GM23338 (cell line): ENCODE measurements around the gene DELE1. TPM values are rescaled to one million over a fixed set of nuclear protein-coding genes. Genes with fewer than 3 reads are reported as not detected.

Experiments
- ATAC-seq: fragments of 200-7000 bp; cut with Tn5 transposase; 3 replicates; pipeline ENCODE4 v1.9.1; 2020
- DNase-seq: peaks from one replicate; pipeline ENCODE4 v3.0.0-alpha.2; 2015; ENCODE audit warnings: low spot score
- H2AFZ ChIP-seq: fragments of 200-600 bp; sonication (generic); 2 replicates; pipeline ENCODE4 v1.8.0; 2016; ENCODE audit warnings: antibody characterized with exemption, mild to moderate bottlenecking, moderate library complexity
- H3F3A ChIP-seq: fragments of 200-600 bp; sonication (generic); replicated peaks from 2 replicates; pipeline ENCODE4 v1.8.0; 2017; ENCODE audit warnings: antibody characterized with exemption, mixed run types, low read depth
- H3K27ac ChIP-seq: fragments of 200-600 bp; sonication (generic); 2 replicates; pipeline ENCODE4 v1.6.1; 2016; ENCODE audit warnings: low read depth
- H3K27me3 ChIP-seq: fragments of 200-600 bp; sonication (generic); 2 replicates; pipeline ENCODE4 v1.8.0; 2016; ENCODE audit warnings: mild to moderate bottlenecking, mixed run types, moderate library complexity; ENCODE audit not compliant: insufficient read depth
- H3K36me3 ChIP-seq: fragments of 200-600 bp; sonication (generic); 2 replicates; pipeline ENCODE4 v1.8.0; 2016; ENCODE audit warnings: mild to moderate bottlenecking; ENCODE audit not compliant: insufficient read depth
- H3K4me1 ChIP-seq: fragments of 200-600 bp; sonication (generic); 2 replicates; pipeline ENCODE4 v1.8.0; 2016; ENCODE audit warnings: mild to moderate bottlenecking, moderate library complexity; ENCODE audit not compliant: insufficient read depth
- H3K4me2 ChIP-seq: fragments of 200-600 bp; sonication (generic); 2 replicates; pipeline ENCODE4 v1.7.1; 2017; ENCODE audit warnings: mixed run types
- H3K4me3 ChIP-seq: fragments of 200-600 bp; sonication (generic); 2 replicates; pipeline ENCODE4 v1.6.1; 2016; ENCODE audit warnings: mixed run types
- H3K79me2 ChIP-seq: fragments of 200-600 bp; sonication (generic); replicated peaks from 2 replicates; pipeline ENCODE4 v1.8.0; 2017; ENCODE audit warnings: mild to moderate bottlenecking; ENCODE audit not compliant: insufficient read depth
- H3K9me2 ChIP-seq: fragments of 200-600 bp; sonication (generic); 2 replicates; pipeline ENCODE4 v1.8.0; 2017; ENCODE audit not compliant: insufficient read depth
- H4K20me1 ChIP-seq: fragments of 200-600 bp; sonication (generic); replicated peaks from 2 replicates; pipeline ENCODE4 v1.8.0; 2017; ENCODE audit warnings: mild to moderate bottlenecking; ENCODE audit not compliant: insufficient read depth
- H3K27ac Mint-ChIP-seq: 2 replicates; pipeline ENCODE4 v1.8.0; 2020; ENCODE audit warnings: inconsistent platforms, mild to moderate bottlenecking, moderate library complexity, mixed read lengths
- H3K27me3 Mint-ChIP-seq: 3 replicates; pipeline ENCODE4 v1.8.0; 2022; ENCODE audit warnings: low read depth, mild to moderate bottlenecking, moderate library complexity, mixed read lengths, inconsistent platforms; ENCODE audit not compliant: insufficient read depth, poor library complexity
- H3K36me3 Mint-ChIP-seq: 3 replicates; pipeline ENCODE4 v1.8.0; 2021; ENCODE audit warnings: low read depth, mild to moderate bottlenecking, inconsistent platforms, moderate library complexity, mixed read lengths
- H3K4me1 Mint-ChIP-seq: 3 replicates; pipeline ENCODE4 v1.8.0; 2020; ENCODE audit warnings: mild to moderate bottlenecking, inconsistent platforms, mixed read lengths
- H3K4me3 Mint-ChIP-seq: 3 replicates; pipeline ENCODE4 v1.8.0; 2021; ENCODE audit warnings: moderate library complexity, mild to moderate bottlenecking, inconsistent platforms, mixed read lengths
- H3K9me3 Mint-ChIP-seq: 3 replicates; pipeline ENCODE4 v1.8.0; 2020; ENCODE audit warnings: moderate library complexity, mild to moderate bottlenecking, inconsistent platforms, mixed read lengths
- EZH2phosphoT487 ChIP-seq: fragments of 200-600 bp; sonication (generic); IDR thresholded peaks from one replicate; pipeline ENCODE4 v1.8.1; 2018; ENCODE audit warnings: antibody characterized with exemption; ENCODE audit not compliant: unreplicated experiment
- POLR2AphosphoS5 ChIP-seq: IDR thresholded peaks from 2 replicates; pipeline ENCODE4 v1.6.1; 2016; ENCODE audit warnings: antibody characterized with exemption, low read depth
- STAT1 ChIP-seq: IDR thresholded peaks from one replicate; pipeline ENCODE4 v1.6.1; 2016; ENCODE audit warnings: antibody characterized with exemption; ENCODE audit not compliant: unreplicated experiment
- ZNF331 ChIP-seq: fragments of 250-450 bp; sonication (Bioruptor Pico); IDR thresholded peaks from 2 replicates; pipeline ENCODE4 v1.5.0; 2020; ENCODE audit warnings: low read depth, mild to moderate bottlenecking, moderate library complexity
- polyA plus RNA-seq: library from polyadenylated mRNA; unstranded; fragments of >200 nt; fragmentation: Nextera tagmentation; extraction: Ambion mirVana; gene quantifications from 2 replicates; pipeline ENCODE4 v1.2.1, GENCODE V29; 2016
- total RNA-seq: library from RNA; depleted of rRNA; stranded (reverse); fragments of >200 nt; shearing (Covaris generic); gene quantifications from 2 replicates; pipeline ENCODE4 v1.2.3, GENCODE V29; 2014
- TF ChIP-seq, protein P1 (sequence below): fragments of 250-450 bp; sonication (Bioruptor Pico); IDR thresholded peaks from 2 replicates; pipeline ENCODE4 v1.5.0; 2020; ENCODE audit warnings: mild to moderate bottlenecking, moderate library complexity
- TF ChIP-seq, protein P2 (sequence below): IDR thresholded peaks from 2 replicates; pipeline ENCODE4 v1.6.1; 2016; ENCODE audit warnings: antibody characterized with exemption

Gene DELE1
- total and polyA plus RNA-seq, 2 experiments from 2014 or later = 26.9 to 62.2 TPM

DNA sequence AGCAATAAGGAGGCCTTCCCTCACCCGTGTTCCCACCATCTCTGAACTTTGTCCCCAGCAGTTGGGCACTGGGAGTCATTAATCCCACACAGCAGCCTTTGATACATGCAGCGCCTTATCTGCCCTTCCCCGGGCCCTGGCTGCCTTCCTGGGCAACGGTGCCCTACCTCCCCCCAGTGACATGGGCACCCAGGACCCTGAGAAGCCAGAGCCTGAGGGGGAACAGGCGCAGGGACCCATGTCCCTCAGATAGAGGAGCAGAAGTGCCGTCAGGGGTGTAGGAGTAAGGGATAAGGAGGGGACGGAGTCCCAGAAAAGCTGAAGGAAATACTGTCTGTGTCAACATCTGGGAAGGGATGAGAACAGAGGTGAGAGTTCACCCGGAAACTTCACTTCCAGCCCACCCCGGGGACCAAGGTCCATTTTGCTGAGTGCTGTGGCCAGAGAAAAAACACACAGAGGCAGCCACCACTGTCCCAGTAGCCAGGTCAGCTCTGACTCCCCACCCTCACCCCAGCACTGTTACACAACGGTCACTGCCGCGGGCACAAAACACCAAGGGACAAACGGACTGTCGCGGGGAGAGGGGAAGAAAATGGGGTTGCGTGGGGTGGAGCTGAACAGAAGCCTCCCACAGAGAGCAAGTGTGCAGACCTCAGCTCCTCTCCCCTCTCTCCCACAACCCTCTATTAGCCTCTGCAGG is 49.3 kb upstream of the DELE1 start (continued):
- TF ChIP-seq, protein P1, sequence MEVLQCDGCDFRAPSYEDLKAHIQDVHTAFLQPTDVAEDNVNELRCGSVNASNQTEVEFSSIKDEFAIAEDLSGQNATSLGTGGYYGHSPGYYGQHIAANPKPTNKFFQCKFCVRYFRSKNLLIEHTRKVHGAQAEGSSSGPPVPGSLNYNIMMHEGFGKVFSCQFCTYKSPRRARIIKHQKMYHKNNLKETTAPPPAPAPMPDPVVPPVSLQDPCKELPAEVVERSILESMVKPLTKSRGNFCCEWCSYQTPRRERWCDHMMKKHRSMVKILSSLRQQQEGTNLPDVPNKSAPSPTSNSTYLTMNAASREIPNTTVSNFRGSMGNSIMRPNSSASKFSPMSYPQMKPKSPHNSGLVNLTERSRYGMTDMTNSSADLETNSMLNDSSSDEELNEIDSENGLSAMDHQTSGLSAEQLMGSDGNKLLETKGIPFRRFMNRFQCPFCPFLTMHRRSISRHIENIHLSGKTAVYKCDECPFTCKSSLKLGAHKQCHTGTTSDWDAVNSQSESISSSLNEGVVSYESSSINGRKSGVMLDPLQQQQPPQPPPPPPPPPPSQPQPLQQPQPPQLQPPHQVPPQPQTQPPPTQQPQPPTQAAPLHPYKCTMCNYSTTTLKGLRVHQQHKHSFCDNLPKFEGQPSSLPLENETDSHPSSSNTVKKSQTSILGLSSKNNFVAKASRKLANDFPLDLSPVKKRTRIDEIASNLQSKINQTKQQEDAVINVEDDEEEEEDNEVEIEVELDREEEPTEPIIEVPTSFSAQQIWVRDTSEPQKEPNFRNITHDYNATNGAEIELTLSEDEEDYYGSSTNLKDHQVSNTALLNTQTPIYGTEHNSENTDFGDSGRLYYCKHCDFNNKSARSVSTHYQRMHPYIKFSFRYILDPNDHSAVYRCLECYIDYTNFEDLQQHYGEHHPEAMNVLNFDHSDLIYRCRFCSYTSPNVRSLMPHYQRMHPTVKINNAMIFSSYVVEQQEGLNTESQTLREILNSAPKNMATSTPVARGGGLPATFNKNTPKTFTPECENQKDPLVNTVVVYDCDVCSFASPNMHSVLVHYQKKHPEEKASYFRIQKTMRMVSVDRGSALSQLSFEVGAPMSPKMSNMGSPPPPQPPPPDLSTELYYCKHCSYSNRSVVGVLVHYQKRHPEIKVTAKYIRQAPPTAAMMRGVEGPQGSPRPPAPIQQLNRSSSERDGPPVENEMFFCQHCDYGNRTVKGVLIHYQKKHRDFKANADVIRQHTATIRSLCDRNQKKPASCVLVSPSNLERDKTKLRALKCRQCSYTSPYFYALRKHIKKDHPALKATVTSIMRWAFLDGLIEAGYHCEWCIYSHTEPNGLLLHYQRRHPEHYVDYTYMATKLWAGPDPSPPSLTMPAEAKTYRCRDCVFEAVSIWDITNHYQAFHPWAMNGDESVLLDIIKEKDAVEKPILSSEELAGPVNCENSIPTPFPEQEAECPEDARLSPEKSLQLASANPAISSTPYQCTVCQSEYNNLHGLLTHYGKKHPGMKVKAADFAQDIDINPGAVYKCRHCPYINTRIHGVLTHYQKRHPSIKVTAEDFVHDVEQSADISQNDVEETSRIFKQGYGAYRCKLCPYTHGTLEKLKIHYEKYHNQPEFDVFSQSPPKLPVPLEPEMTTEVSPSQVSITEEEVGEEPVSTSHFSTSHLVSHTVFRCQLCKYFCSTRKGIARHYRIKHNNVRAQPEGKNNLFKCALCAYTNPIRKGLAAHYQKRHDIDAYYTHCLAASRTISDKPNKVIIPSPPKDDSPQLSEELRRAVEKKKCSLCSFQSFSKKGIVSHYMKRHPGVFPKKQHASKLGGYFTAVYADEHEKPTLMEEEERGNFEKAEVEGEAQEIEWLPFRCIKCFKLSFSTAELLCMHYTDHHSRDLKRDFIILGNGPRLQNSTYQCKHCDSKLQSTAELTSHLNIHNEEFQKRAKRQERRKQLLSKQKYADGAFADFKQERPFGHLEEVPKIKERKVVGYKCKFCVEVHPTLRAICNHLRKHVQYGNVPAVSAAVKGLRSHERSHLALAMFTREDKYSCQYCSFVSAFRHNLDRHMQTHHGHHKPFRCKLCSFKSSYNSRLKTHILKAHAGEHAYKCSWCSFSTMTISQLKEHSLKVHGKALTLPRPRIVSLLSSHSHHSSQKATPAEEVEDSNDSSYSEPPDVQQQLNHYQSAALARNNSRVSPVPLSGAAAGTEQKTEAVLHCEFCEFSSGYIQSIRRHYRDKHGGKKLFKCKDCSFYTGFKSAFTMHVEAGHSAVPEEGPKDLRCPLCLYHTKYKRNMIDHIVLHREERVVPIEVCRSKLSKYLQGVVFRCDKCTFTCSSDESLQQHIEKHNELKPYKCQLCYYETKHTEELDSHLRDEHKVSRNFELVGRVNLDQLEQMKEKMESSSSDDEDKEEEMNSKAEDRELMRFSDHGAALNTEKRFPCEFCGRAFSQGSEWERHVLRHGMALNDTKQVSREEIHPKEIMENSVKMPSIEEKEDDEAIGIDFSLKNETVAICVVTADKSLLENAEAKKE (CRISPR knock-in tag) = no peak
- no peak for TF ChIP-seq EZH2phosphoT487
- TF ChIP-seq POLR2AphosphoS5 = no peak; the same call in 1 of the 2 replicates
- no peak for TF ChIP-seq ZNF331 (CRISPR knock-in tag)

DNA sequence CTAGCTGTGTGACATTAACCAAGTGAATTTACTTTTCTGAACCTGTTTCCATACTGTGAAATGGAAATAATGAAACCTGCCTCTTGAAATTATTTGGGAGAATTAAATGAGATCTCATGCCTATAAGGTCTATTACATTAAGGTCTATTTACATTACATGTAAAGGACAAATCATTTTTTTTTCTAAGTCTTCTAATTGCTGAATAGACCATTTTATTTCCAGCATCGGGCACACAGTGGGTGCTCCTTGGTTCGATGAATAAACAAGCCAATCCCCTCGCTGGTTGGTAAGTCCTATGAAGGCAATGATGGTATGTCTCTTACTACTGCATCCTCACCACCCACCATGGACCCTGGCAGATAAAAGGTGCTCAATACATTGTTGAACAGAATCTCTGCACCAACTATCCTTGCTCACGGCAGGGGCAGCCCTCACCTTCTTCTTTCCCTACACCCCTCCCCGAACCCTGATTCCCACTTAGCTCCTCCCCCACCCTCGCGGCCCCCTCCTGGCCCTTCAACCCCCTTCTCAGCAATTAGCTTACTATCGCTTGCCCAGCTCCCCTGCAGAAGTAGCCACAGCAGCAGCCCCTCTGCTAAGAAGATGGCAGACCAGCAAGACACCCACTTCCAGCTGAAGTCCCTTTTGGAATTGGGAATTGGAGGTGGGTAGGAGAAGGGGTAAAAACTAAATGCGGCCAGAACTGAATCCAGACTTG is 48.5 kb upstream of the DELE1 start:
- peaks cover 24% of the 10 kb centered on the region for H3K27me3 Mint-ChIP-seq
- peaks cover 58% of the 10 kb centered on the region for H3K4me1 ChIP-seq
- H3F3A ChIP-seq = peaks cover 14% of the 10 kb centered on the region
- H3K36me3 ChIP-seq = no peaks in the 10 kb centered on the region
- peaks cover 23% of the 10 kb centered on the region; the same call in 1 of the 2 replicates for H4K20me1 ChIP-seq
- no peaks in the 10 kb centered on the region for H3K9me2 ChIP-seq
- H3K4me3 ChIP-seq = peak overlapping the region; percentile 98
- peak overlapping the region; percentile 86 for H3K4me3 Mint-ChIP-seq
- no peaks in the 10 kb centered on the region for H3K9me3 Mint-ChIP-seq
- H2AFZ ChIP-seq = no peak overlapping the region
- peak overlapping the region; percentile 80 for H3K27ac Mint-ChIP-seq
- H3K27ac ChIP-seq = peak overlapping the region; percentile 98
- H3K27me3 ChIP-seq = no peaks in the 10 kb centered on the region
- H3K4me2 ChIP-seq = peak overlapping the region; percentile 97
- DNase-seq (peak; percentile 42), ATAC-seq (no peak)
- peaks cover 75% of the 10 kb centered on the region for H3K79me2 ChIP-seq
- peaks cover 59% of the 10 kb centered on the region for H3K4me1 Mint-ChIP-seq
- H3K36me3 Mint-ChIP-seq = peaks cover 19% of the 10 kb centered on the region
- TF ChIP-seq, protein P2, sequence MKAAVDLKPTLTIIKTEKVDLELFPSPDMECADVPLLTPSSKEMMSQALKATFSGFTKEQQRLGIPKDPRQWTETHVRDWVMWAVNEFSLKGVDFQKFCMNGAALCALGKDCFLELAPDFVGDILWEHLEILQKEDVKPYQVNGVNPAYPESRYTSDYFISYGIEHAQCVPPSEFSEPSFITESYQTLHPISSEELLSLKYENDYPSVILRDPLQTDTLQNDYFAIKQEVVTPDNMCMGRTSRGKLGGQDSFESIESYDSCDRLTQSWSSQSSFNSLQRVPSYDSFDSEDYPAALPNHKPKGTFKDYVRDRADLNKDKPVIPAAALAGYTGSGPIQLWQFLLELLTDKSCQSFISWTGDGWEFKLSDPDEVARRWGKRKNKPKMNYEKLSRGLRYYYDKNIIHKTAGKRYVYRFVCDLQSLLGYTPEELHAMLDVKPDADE = no peak
- TF ChIP-seq STAT1 (no peak), ZNF331 (CRISPR knock-in tag) (no peak)
- TF ChIP-seq, protein P1 (CRISPR knock-in tag) = no peak
